Endothelial cell of umbilical vein (primary cell): ENCODE measurements around the gene C1orf174. TPM values are rescaled to one million over a fixed set of nuclear protein-coding genes. Genes with fewer than 3 reads are reported as not detected.

Experiments
- BruUV-seq: library from RNA; stranded (reverse); fragments of 400-500 nt; replicated peaks from 2 replicates; lab custom pipeline; 2021; lab: Mats Ljungman, UMichigan
- CTCF ChIA-PET: fragments of 300-600, 350-600 bp; sonication (Branson Sonifier 250); formaldehyde crosslinking; loops from one replicate; lab custom pipeline; 2021; ENCODE audit warnings: antibody characterized with exemption, inconsistent platforms; lab: Charles Lee
- POLR2A ChIA-PET: fragments of 300-600, 350-600 bp; sonication (Branson Sonifier 250); formaldehyde crosslinking; loops from one replicate; lab custom pipeline; 2021; ENCODE audit warnings: antibody characterized with exemption, inconsistent platforms; lab: Charles Lee
- DNase-seq: peaks from one replicate; pipeline ENCODE4 v3.0.0-alpha.2; 2011; ENCODE audit warnings: low read depth, low spot score
- FAIRE-seq: peaks from 2 replicates; lab custom pipeline; 2011; peaks lifted over from hg19 to GRCh38; lab: Jason Lieb, UNC
- H2AFZ ChIP-seq: 2 replicates; pipeline ENCODE4 v1.6.0; 2012; ENCODE audit warnings: low read depth, low read length, control low read depth, inconsistent platforms
- H3K27ac ChIP-seq: 2 replicates; pipeline ENCODE4 v1.5.1; 2011; ENCODE audit warnings: low read depth, mild to moderate bottlenecking, control low read depth, low read length, moderate library complexity; ENCODE audit not compliant: insufficient read depth
- H3K27me3 ChIP-seq, 2 experiments: 2 replicates each; pipeline versions ENCODE4 v1.6.0 to v1.6.1; 2011; ENCODE audit warnings: low read length in 2 of 2, mixed read lengths in 1 of 2; ENCODE audit not compliant: control insufficient read depth in 2 of 2, insufficient read depth in 2 of 2
- H3K36me3 ChIP-seq, 2 experiments: 2 replicates in 1 of 2; 3 replicates in 1 of 2; pipeline ENCODE4 v1.5.1; 2011; ENCODE audit warnings: low read length in 2 of 2, mild to moderate bottlenecking in 1 of 2, moderate library complexity in 1 of 2; ENCODE audit not compliant: control insufficient read depth in 2 of 2, insufficient read depth in 2 of 2; ENCODE audit errors: extremely low read depth in 1 of 2
- H3K4me1 ChIP-seq: 3 replicates; pipeline ENCODE4 v1.5.1; 2011; ENCODE audit warnings: mild to moderate bottlenecking, low read length; ENCODE audit not compliant: control insufficient read depth, insufficient read depth; ENCODE audit errors: extremely low read depth
- H3K4me2 ChIP-seq: 2 replicates; pipeline ENCODE4 v1.6.1; 2011; ENCODE audit warnings: low read length, control low read depth, mixed read lengths; ENCODE audit not compliant: insufficient read depth
- H3K4me3 ChIP-seq, 3 experiments: fragments of 200-600 bp in 1 of 3; sonication (generic), shearing (Covaris generic) in 1 of 3; replicated peaks in 1 of 3; 2 replicates each; pipeline ENCODE4 v1.5.1; 2011 to 2016; ENCODE audit warnings: control low read depth in 3 of 3, low read length in 3 of 3, mild to moderate bottlenecking in 2 of 3, inconsistent platforms in 1 of 3, low read depth in 1 of 3, moderate library complexity in 1 of 3; ENCODE audit not compliant: insufficient read depth in 1 of 3
- H3K79me2 ChIP-seq: 2 replicates; pipeline ENCODE4 v1.6.0; 2012; ENCODE audit warnings: low read length, inconsistent platforms; ENCODE audit not compliant: control insufficient read depth, insufficient read depth
- H3K9ac ChIP-seq: replicated peaks from 2 replicates; pipeline ENCODE3; 2011; ENCODE audit warnings: low read length, control low read depth; ENCODE audit not compliant: insufficient read depth; ENCODE audit errors: extremely low read depth
- H3K9me1 ChIP-seq: replicated peaks from 3 replicates; pipeline ENCODE4 v1.6.0; 2011; ENCODE audit warnings: mild to moderate bottlenecking, low read length; ENCODE audit not compliant: control insufficient read depth, insufficient read depth; ENCODE audit errors: extremely low read depth
- H3K9me3 ChIP-seq: replicated peaks from 2 replicates; pipeline ENCODE4 v1.5.1; 2012; ENCODE audit warnings: low read length, inconsistent platforms; ENCODE audit not compliant: control insufficient read depth, insufficient read depth
- H4K20me1 ChIP-seq: replicated peaks from 2 replicates; pipeline ENCODE3; 2011; ENCODE audit warnings: mild to moderate bottlenecking, low read length; ENCODE audit not compliant: control insufficient read depth, insufficient read depth; ENCODE audit errors: extremely low read depth
- EZH2 ChIP-seq: IDR thresholded peaks from 2 replicates; pipeline ENCODE4 v1.6.1; 2012; ENCODE audit warnings: borderline replicate concordance, low read depth, mild to moderate bottlenecking, moderate library complexity, low read length, inconsistent platforms; ENCODE audit not compliant: severe bottlenecking
- FOS ChIP-seq: IDR thresholded peaks from 2 replicates; pipeline ENCODE4 v1.6.1; 2011; ENCODE audit warnings: mild to moderate bottlenecking, low read length, moderate library complexity, borderline replicate concordance; ENCODE audit not compliant: insufficient read depth
- GATA2 ChIP-seq: IDR thresholded peaks from 2 replicates; pipeline ENCODE4 v1.7.0; 2011; ENCODE audit warnings: low read depth, mild to moderate bottlenecking, moderate library complexity, mixed read lengths, low read length; ENCODE audit not compliant: insufficient read length, insufficient read depth
- JUN ChIP-seq: IDR thresholded peaks from 2 replicates; pipeline ENCODE4 v1.6.1; 2011; ENCODE audit warnings: borderline replicate concordance, low read depth; ENCODE audit not compliant: insufficient read length, insufficient read depth
- MYC ChIP-seq: IDR thresholded peaks from one replicate; pipeline ENCODE4 v1.6.1; 2011; ENCODE audit warnings: mild to moderate bottlenecking, low read depth, low read length
- POLR2A ChIP-seq: IDR thresholded peaks from 2 replicates; pipeline ENCODE4 v1.6.1; 2012; ENCODE audit warnings: low read depth, mild to moderate bottlenecking, control low read depth, low read length
- POLR2AphosphoS5 ChIP-seq: IDR thresholded peaks from 2 replicates; pipeline ENCODE4 v1.6.1; 2012; ENCODE audit warnings: low read depth, mild to moderate bottlenecking, control low read depth, low read length, moderate library complexity; ENCODE audit not compliant: insufficient read depth
- dilution Hi-C: fragments of 300-500 bp; cut with MboI; formaldehyde crosslinking; loops from one replicate; pipeline ENCODE4 v1.15.0; 2019; ENCODE audit warnings: low sequenced_read_pairs; ENCODE audit not compliant: extremely low pct_ligation_motif_present
- intact Hi-C: fragments of 100-400 bp; cut with micrococcal nuclease; formaldehyde crosslinking; loops from one replicate; pipeline ENCODE4 v1.10.0; 2022
- polyA plus RNA-seq, 4 experiments: library from polyadenylated mRNA; depleted of rRNA in 3 of 4; stranded (reverse) in 3 of 4; unstranded in 1 of 4; fragments of >200 nt; gene quantifications; 2 replicates each; pipeline versions ENCODE4 v1.2.1 to v1.2.3, GENCODE V29; 2011 to 2012; ENCODE audit warnings: missing spikeins in 1 of 4
- total RNA-seq: library from RNA; stranded (reverse); gene quantifications from 2 replicates; pipeline ENCODE4 v1.2.3, GENCODE V29; 2021
- TF ChIP-seq, protein P1 (sequence below): IDR thresholded peaks from 2 replicates; pipeline ENCODE4 v1.6.1; 2011; ENCODE audit not compliant: insufficient read depth, insufficient read length
- TF ChIP-seq, protein P2 (sequence below), 2 donors: IDR thresholded peaks; 1 replicate in 1 of 2; 2 replicates in 1 of 2; pipeline ENCODE4 v1.5.1; 2011; ENCODE audit warnings: low read length in 2 of 2, mild to moderate bottlenecking in 2 of 2, moderate library complexity in 2 of 2, control low read depth in 1 of 2, inconsistent platforms in 1 of 2, low read depth in 1 of 2; ENCODE audit not compliant: insufficient read depth in 1 of 2; ENCODE audit errors: extremely low read depth in 1 of 2

The C1orf174 gene
- total and polyA plus RNA-seq, 2 donors (not counting 3 experiments of a cell fraction or from before 2014, with no cell fraction given), result 28.0 to 31.7 TPM

DNA sequence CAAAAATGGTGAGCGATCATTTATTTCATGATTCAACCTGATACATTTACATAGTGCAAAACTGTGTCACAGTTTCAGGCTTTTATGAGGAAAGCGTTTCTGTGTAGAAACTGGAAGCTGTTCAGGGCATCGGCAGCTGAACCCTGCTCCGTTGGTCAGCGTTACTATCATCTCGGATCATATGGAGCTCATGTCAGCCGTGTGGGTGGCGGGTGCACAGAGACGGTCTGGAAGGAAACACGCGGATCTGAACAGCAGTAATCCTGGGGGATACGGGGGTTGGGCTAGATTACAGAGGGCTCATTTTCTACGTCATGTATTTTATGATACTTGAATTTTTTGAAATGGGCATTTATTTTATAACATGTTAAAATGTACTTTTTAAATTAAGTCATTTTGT is 15.1 kb downstream of the C1orf174 start:
- Histone ChIP-seq H3K9me1 (no peaks in the 10 kb centered on the region), H3K4me3 (no peak overlapping the region), H3K27ac (no peak overlapping the region), H3K9me3 (no peaks in the 10 kb centered on the region), H2AFZ (no peak overlapping the region), H3K79me2 (no peaks in the 10 kb centered on the region), H3K36me3 (peaks cover 0 to 16% of the 10 kb centered on the region in 2 experiments), H3K4me2 (no peak overlapping the region), H4K20me1 (no peaks in the 10 kb centered on the region), H3K9ac (no peak overlapping the region), H3K27me3 (no peaks in the 10 kb centered on the region), H3K4me1 (no peaks in the 10 kb centered on the region)
- ChIA-PET CTCF (no interaction called here), POLR2A (no interaction called here)
- TF ChIP-seq GATA2, result no peak
- BruUV-seq, result no TSS peak
- no peak for DNase-seq
- dilution Hi-C loops (no loop called here), intact Hi-C loops (no loop called here)
- no peak for FAIRE-seq

DNA sequence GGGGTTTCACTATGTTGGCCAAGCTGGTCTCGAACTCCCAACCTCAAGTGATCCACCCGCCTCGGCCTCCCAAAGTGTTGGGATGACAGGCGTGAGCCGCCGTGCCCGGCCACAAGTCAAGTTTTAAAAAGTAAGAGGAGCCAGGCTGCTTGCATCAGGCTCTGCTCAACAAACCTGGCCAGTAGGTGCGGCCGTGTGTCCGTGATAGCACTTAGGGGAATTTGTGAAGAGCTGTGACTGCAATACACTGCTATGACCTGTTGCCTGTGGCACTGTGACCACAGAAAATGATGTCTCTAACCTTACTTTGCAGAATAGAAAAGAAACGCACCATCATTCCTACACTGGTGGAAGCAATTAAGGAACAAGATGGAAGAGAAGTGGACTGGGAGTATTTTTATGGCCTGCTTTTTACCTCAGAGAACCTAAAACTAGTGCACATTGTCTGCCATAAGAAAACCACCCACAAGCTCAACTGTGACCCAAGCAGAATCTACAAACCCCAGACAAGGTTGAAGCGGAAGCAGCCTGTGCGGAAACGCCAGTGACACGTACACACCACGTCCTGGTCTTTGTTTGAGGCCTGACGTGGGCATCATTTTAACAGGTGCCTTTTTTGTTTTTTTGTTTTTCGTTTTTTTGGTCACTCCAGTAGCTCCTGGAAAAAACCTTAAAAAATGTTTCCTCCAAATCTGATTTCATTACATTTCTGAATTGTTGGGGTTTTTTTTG is 16.7 kb downstream of the C1orf174 start:
- no peak overlapping the region for H3K27ac ChIP-seq
- H3K4me1 ChIP-seq, result no peaks in the 10 kb centered on the region
- dilution Hi-C loops, result no loop called here
- FAIRE-seq, result no peak
- no peaks in the 10 kb centered on the region for H4K20me1 ChIP-seq
- no peaks in the 10 kb centered on the region for H3K79me2 ChIP-seq
- intact Hi-C loops, result no loop called here
- ChIA-PET CTCF (interaction anchor here (1.6 kb wide), 1 partner anchor 25 kb away, joined by 4 read pairs; the partner anchor contains the start of gene DFFB), POLR2A (no interaction called here)
- no peaks in the 10 kb centered on the region for H3K9me1 ChIP-seq
- H3K9ac ChIP-seq, result no peak overlapping the region
- BruUV-seq, result no TSS peak
- no peak for DNase-seq
- no peak overlapping the region for H2AFZ ChIP-seq
- no peaks in the 10 kb centered on the region for H3K27me3 ChIP-seq
- H3K36me3 ChIP-seq, result peaks cover 0 to 14% of the 10 kb centered on the region in 2 experiments
- no peak overlapping the region for H3K4me2 ChIP-seq
- H3K4me3 ChIP-seq, result no peak overlapping the region
- TF ChIP-seq MYC (no peak), POLR2A (no peak), FOS (no peak), POLR2AphosphoS5 (no peak), JUN (no peak), EZH2 (no peak), GATA2 (no peak)
- TF ChIP-seq, protein P1, sequence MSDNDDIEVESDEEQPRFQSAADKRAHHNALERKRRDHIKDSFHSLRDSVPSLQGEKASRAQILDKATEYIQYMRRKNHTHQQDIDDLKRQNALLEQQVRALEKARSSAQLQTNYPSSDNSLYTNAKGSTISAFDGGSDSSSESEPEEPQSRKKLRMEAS, result no peak
- TF ChIP-seq, protein P2, sequence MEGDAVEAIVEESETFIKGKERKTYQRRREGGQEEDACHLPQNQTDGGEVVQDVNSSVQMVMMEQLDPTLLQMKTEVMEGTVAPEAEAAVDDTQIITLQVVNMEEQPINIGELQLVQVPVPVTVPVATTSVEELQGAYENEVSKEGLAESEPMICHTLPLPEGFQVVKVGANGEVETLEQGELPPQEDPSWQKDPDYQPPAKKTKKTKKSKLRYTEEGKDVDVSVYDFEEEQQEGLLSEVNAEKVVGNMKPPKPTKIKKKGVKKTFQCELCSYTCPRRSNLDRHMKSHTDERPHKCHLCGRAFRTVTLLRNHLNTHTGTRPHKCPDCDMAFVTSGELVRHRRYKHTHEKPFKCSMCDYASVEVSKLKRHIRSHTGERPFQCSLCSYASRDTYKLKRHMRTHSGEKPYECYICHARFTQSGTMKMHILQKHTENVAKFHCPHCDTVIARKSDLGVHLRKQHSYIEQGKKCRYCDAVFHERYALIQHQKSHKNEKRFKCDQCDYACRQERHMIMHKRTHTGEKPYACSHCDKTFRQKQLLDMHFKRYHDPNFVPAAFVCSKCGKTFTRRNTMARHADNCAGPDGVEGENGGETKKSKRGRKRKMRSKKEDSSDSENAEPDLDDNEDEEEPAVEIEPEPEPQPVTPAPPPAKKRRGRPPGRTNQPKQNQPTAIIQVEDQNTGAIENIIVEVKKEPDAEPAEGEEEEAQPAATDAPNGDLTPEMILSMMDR (IDR thresholded peaks at IDR 0.05; ENCODE audit: extremely low read depth in 1 of 2, insufficient read depth in 1 of 2, low read depth in 1 of 2, low read length in 2 of 2), result no peak
- H3K9me3 ChIP-seq, result peaks cover 4% of the 10 kb centered on the region
